Gastroesophageal sphincter (tissue), 4 donors: ENCODE data around the gene C1QL4. TPM values are rescaled to one million over a fixed set of nuclear protein-coding genes. Genes with fewer than 3 reads are reported as not detected.

Experiments used
- ATAC-seq: fragments of 150-250 bp; one replicate; pipeline ENCODE4 v1.9.1; 2016; ENCODE audit warnings: mild to moderate bottlenecking, moderate library complexity
- H3K27ac ChIP-seq, 4 donors: fragments of 200-600 bp; sonication (generic) in 3 of 4; 1 replicate in 3 of 4; 2 replicates in 1 of 4; pipeline ENCODE4 v1.5.1; 2016 to 2019
- H3K27me3 ChIP-seq: fragments of 200-600 bp; sonication (generic); one replicate; pipeline ENCODE4 v1.5.1; 2019
- H3K36me3 ChIP-seq, 2 donors: fragments of 200-600 bp; sonication (generic); one replicate each; pipeline ENCODE4 v1.5.1; 2019; ENCODE audit warnings: control low read depth in 1 of 2
- H3K4me1 ChIP-seq, 3 donors: fragments of 200-600 bp; sonication (generic); 1 replicate in 2 of 3; 2 replicates in 1 of 3; pipeline ENCODE4 v1.5.1; 2016 to 2019; ENCODE audit warnings: control low read depth in 2 of 3
- H3K4me3 ChIP-seq, 2 donors: fragments of 200-600 bp; sonication (generic); one replicate each; pipeline ENCODE4 v1.5.1; 2019; ENCODE audit warnings: mild to moderate bottlenecking in 1 of 2, moderate library complexity in 1 of 2
- H3K9me3 ChIP-seq, 3 donors: fragments of 200-600 bp; sonication (generic); one replicate each; pipeline ENCODE4 v1.5.1; 2017 to 2019; ENCODE audit warnings: control low read depth in 2 of 3
- CTCF ChIP-seq, 4 experiments: fragments of 200-600 bp in 2 of 4; fragments of 450-650 bp in 2 of 4; sonication (generic) in 1 of 4; IDR thresholded peaks; one replicate each; pipeline ENCODE4 v1.5.1; 2017 to 2019; ENCODE audit warnings: antibody characterized with exemption in 4 of 4, mild to moderate bottlenecking in 2 of 4, moderate library complexity in 2 of 4
- EP300 ChIP-seq: sonication (generic); formaldehyde crosslinking; IDR thresholded peaks from one replicate; pipeline ENCODE4 v1.6.1; 2017; ENCODE audit warnings: antibody characterized with exemption, mild to moderate bottlenecking
- POLR2A ChIP-seq, 2 donors: fragments of 450-650 bp; IDR thresholded peaks; one replicate each; pipeline ENCODE4 v1.6.1; 2017; ENCODE audit warnings: antibody characterized with exemption in 2 of 2, mild to moderate bottlenecking in 2 of 2, moderate library complexity in 1 of 2
- POLR2AphosphoS5 ChIP-seq: sonication (generic); formaldehyde crosslinking; IDR thresholded peaks from one replicate; pipeline ENCODE4 v1.6.1; 2017; ENCODE audit warnings: antibody characterized with exemption
- WGBS, 2 donors: methylation state at CpG; one replicate each; pipeline ENCODE4 v1.1.5; 2018; ENCODE audit warnings: low coverage in 1 of 2; 5-methylcytosine and 5-hydroxymethylcytosine counted together
- total RNA-seq, 4 donors: library from RNA; depleted of rRNA; stranded (reverse); fragments of >200 nt; gene quantifications; one replicate each; pipeline ENCODE4 v1.1.0, GENCODE V29; 2016

Gene C1QL4
- total RNA-seq, 4 donors from 2014 or later: not detected

GRCh38 chr12:49366096-49366651 is 29.2 kb upstream of the C1QL4 start:
- H3K27ac ChIP-seq: peak overlapping the region; percentile 79 to 98 (median 95)
- no peaks in the 10 kb centered on the region for H3K36me3 ChIP-seq
- no peak for ATAC-seq
- peaks cover 0 to 34% (median 13%) of the 10 kb centered on the region in 3 donors for H3K4me1 ChIP-seq
- TF ChIP-seq POLR2AphosphoS5 (no peak), EP300 (no peak), CTCF (IDR thresholded peaks at IDR 0.05) (no peak), POLR2A (IDR thresholded peaks at IDR 0.05) (peak in 1 of 2 donors; percentile 11)
- no peaks in the 10 kb centered on the region for H3K27me3 ChIP-seq
- no peaks in the 10 kb centered on the region for H3K9me3 ChIP-seq
- 17 to 39% methylated on average over 3 to 12 of the region's 38 CpGs for WGBS, 2 donors
- peak overlapping the region; percentile 64 to 90 for H3K4me3 ChIP-seq

- Histone ChIP-seq H3K4me1 (peaks cover 0 to 34% (median 13%) of the 10 kb centered on the region in 3 donors), H3K36me3 (no peaks in the 10 kb centered on the region), H3K9me3 (no peaks in the 10 kb centered on the region), H3K27ac (peak overlapping the region in 1 of 4 donors; percentile 94), H3K27me3 (peaks cover under 1% of the 10 kb centered on the region), H3K4me3 (no peak overlapping the region)
- TF ChIP-seq POLR2AphosphoS5 (no peak), POLR2A (IDR thresholded peaks at IDR 0.05) (no peak), CTCF (IDR thresholded peaks at IDR 0.05) (no peak), EP300 (no peak)
- no peak for ATAC-seq
- 74 to 88% methylated on average over 4 of the region's 5 CpGs for WGBS, 2 donors
Observed at GRCh38 chr12:49365542-49365941, 28.6 kb upstream of the C1QL4 start.

GRCh38 chr12:49364989-49365388 is 28.0 kb upstream of the C1QL4 start:
- Histone ChIP-seq H3K27me3 (peaks cover 6% of the 10 kb centered on the region), H3K4me1 (peaks cover 0 to 34% (median 13%) of the 10 kb centered on the region in 3 donors), H3K36me3 (no peaks in the 10 kb centered on the region), H3K4me3 (no peak overlapping the region), H3K27ac (no peak overlapping the region), H3K9me3 (no peaks in the 10 kb centered on the region)
- no peak for ATAC-seq
- WGBS, 2 donors: 80 to 82% methylated on average over 1 of the region's 1 CpG
- no peak for TF ChIP-seq CTCF (IDR thresholded peaks at IDR 0.05)
- no peak for TF ChIP-seq POLR2AphosphoS5
- no peak for TF ChIP-seq EP300
- TF ChIP-seq POLR2A (IDR thresholded peaks at IDR 0.05): no peak

GRCh38 chr12:49362077-49362476 is 25.1 kb upstream of the C1QL4 start:
- peaks cover 0 to 18% (median 0%) of the 10 kb centered on the region in 3 donors for H3K4me1 ChIP-seq
- H3K36me3 ChIP-seq: no peaks in the 10 kb centered on the region
- no peaks in the 10 kb centered on the region for H3K9me3 ChIP-seq
- no peak overlapping the region for H3K4me3 ChIP-seq
- H3K27me3 ChIP-seq: peaks cover 18% of the 10 kb centered on the region
- ATAC-seq: no peak
- no peak for TF ChIP-seq EP300
- H3K27ac ChIP-seq: no peak overlapping the region
- 70 to 100% methylated on average over 1 of the region's 1 CpG for WGBS, 2 donors

GRCh38 chr12:49359671-49360070 is 22.7 kb upstream of the C1QL4 start:
- Histone ChIP-seq H3K27me3 (peaks cover 30% of the 10 kb centered on the region), H3K36me3 (no peaks in the 10 kb centered on the region), H3K27ac (no peak overlapping the region), H3K4me1 (peaks cover 0 to 7% (median 0%) of the 10 kb centered on the region in 3 donors), H3K9me3 (no peaks in the 10 kb centered on the region), H3K4me3 (no peak overlapping the region)
- ATAC-seq: no peak
- 73% methylated on average over 7 of the region's 7 CpGs; no CpG with 5 or more reads in 1 of the 2 donors for WGBS, 2 donors
- TF ChIP-seq EP300: no peak
- no peak for TF ChIP-seq CTCF (IDR thresholded peaks at IDR 0.05)
- no peak for TF ChIP-seq POLR2AphosphoS5
